ENCODE measurements around the gene PMEPA1. TPM values are rescaled to one million over a fixed set of nuclear protein-coding genes. Genes with fewer than 3 reads are reported as not detected.

PMEPA1 gene
- polyA plus RNA-seq, 2 of the 4 experiments (the other 2 are of a cell fraction): 131 to 147 TPM

DNA sequence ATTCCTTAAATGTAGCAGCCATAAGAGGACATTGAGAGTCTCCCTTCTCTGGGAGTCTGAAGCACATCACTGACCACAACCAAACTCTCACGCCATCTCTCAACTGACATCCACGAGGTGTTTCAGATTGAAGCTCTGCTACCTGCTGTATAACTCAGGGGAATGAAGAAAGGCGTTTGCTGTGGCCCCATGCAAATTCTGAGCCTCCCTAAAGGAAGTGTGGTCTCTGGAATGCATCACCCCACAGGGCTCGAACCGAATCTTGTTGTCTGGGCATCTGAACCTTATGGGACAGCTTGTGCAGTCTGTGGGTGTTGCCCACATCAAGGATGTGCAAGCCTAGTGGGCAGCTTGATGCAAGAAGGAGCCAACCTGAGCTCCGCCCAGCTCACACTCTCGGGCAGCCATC is 10.9 kb downstream of the PMEPA1 start:
- peak overlapping the region; percentile 85 for H3K4me2 ChIP-seq
- POLR2A ChIA-PET: interaction anchor here (1.1 to 2.3 kb wide), 6 partner anchors 10 to 76 kb away, joined by 3 to 78 read pairs (median 12); partner anchors contain the start of gene PMEPA1
- ATAC-seq (peak; percentile 67 to 68), DNase-seq (ENCODE audit: low read depth in 1 of 2, low spot score in 1 of 2) (peak; percentile 84 to 86), FAIRE-seq (peak; percentile 81)
- H3K27ac ChIP-seq: peak overlapping the region; percentile 92 to 97
- peaks cover 95% of the 10 kb centered on the region for H3K4me1 ChIP-seq
- H3K4me3 ChIP-seq: peak overlapping the region; percentile 29
- CTCF ChIA-PET: interaction anchor here (1.0 to 4.2 kb wide), 13 partner anchors 9 to 511 kb away, joined by 3 to 27 read pairs (median 3); partner anchors contain the start of gene PMEPA1
- H3K9me3 ChIP-seq: no peaks in the 10 kb centered on the region
- TF ChIP-seq POLR2AphosphoS2 (conservative IDR thresholded peaks at IDR 0.05; ENCODE audit: low read length) (0 out of 2 replicates have a peak, but pooled peaks have one; percentile 77), EHMT2 (IDR thresholded peaks at IDR 0.05; ENCODE audit: low read depth) (no peak), RCOR1 (IDR thresholded peaks at IDR 0.05; ENCODE audit: low read depth, low read length) (no peak)
- TF ChIP-seq, protein P1, sequence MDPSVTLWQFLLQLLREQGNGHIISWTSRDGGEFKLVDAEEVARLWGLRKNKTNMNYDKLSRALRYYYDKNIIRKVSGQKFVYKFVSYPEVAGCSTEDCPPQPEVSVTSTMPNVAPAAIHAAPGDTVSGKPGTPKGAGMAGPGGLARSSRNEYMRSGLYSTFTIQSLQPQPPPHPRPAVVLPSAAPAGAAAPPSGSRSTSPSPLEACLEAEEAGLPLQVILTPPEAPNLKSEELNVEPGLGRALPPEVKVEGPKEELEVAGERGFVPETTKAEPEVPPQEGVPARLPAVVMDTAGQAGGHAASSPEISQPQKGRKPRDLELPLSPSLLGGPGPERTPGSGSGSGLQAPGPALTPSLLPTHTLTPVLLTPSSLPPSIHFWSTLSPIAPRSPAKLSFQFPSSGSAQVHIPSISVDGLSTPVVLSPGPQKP (IDR thresholded peaks at IDR 0.05; ENCODE audit: low read depth, low read length): no peak
- WGBS (ENCODE audit: missing lambda C conversion rate): 9% methylated on average over 7 of the region's 7 CpGs

- FAIRE-seq: peak; percentile 99
- ChIA-PET CTCF (interaction anchor here (0.7 to 4.2 kb wide), 17 partner anchors 9 to 510 kb away, joined by 3 to 27 read pairs (median 3); partner anchors contain the start of gene PMEPA1), POLR2A (interaction anchor here (0.7 to 2.3 kb wide), 10 partner anchors 11 to 414 kb away, joined by 3 to 78 read pairs (median 4); partner anchors contain the start of gene PMEPA1)
- WGBS (ENCODE audit: missing lambda C conversion rate): under 1% methylated on average over 17 of the region's 17 CpGs
- Histone ChIP-seq H3K4me3 (peak overlapping the region; percentile 29), H3K27ac (peak overlapping the region; percentile 92 to 97), H3K4me1 (peaks cover 95% of the 10 kb centered on the region), H3K4me2 (peak overlapping the region; percentile 85), H3K9me3 (no peaks in the 10 kb centered on the region)
- ATAC-seq: peak; percentile 77 to 83
- peak; percentile 95 to 99 for DNase-seq (ENCODE audit: low read depth in 1 of 2, low spot score in 1 of 2)
- TF ChIP-seq, protein P1 (IDR thresholded peaks at IDR 0.05; ENCODE audit: low read depth, low read length): no peak
- TF ChIP-seq KDM1A (IDR thresholded peaks at IDR 0.05; ENCODE audit: low read depth): no peak
- no peak for TF ChIP-seq FOSB (CRISPR knock-in tag; IDR thresholded peaks at IDR 0.05)
- TF ChIP-seq BCL3 (IDR thresholded peaks at IDR 0.05): peak; percentile 80; the same call in 2 of the 3 replicates
- no peak for TF ChIP-seq MAFK (IDR thresholded peaks at IDR 0.05; ENCODE audit: partially characterized antibody)
- TF ChIP-seq, protein P2, sequence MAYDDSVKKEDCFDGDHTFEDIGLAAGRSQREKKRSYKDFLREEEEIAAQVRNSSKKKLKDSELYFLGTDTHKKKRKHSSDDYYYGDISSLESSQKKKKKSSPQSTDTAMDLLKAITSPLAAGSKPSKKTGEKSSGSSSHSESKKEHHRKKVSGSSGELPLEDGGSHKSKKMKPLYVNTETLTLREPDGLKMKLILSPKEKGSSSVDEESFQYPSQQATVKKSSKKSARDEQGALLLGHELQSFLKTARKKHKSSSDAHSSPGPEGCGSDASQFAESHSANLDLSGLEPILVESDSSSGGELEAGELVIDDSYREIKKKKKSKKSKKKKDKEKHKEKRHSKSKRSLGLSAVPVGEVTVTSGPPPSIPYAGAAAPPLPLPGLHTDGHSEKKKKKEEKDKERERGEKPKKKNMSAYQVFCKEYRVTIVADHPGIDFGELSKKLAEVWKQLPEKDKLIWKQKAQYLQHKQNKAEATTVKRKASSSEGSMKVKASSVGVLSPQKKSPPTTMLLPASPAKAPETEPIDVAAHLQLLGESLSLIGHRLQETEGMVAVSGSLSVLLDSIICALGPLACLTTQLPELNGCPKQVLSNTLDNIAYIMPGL (CRISPR knock-in tag; IDR thresholded peaks at IDR 0.05; ENCODE audit: borderline replicate concordance): no peak
- no peak for TF ChIP-seq ZNF302 (CRISPR knock-in tag; IDR thresholded peaks at IDR 0.05)
- no peak for TF ChIP-seq CBX8 (IDR thresholded peaks at IDR 0.05)
- TF ChIP-seq SMC3 (IDR thresholded peaks at IDR 0.05): peak; percentile 47
- TF ChIP-seq ESRRA (IDR thresholded peaks at IDR 0.05; ENCODE audit: borderline replicate concordance, low read length): no peak
- TF ChIP-seq PBX3 (IDR thresholded peaks at IDR 0.05): 0 out of 2 replicates have a peak, but pooled peaks have one; percentile 32
- no peak for TF ChIP-seq RCOR1 (IDR thresholded peaks at IDR 0.05; ENCODE audit: low read depth, low read length)
- no peak for TF ChIP-seq TP53 (CRISPR knock-in tag; IDR thresholded peaks at IDR 0.05)
- peak; percentile 83 for TF ChIP-seq MAX (IDR thresholded peaks at IDR 0.05)
- peak; percentile 97 for TF ChIP-seq GATA3 (IDR thresholded peaks at IDR 0.05; ENCODE audit: borderline replicate concordance)
- TF ChIP-seq EP300 (IDR thresholded peaks at IDR 0.05): peak; percentile 94 to 95; a peak in 4 of 5 replicates
- no peak for TF ChIP-seq POLR2A (IDR thresholded peaks at IDR 0.05; ENCODE audit: low read length)
- TF ChIP-seq MAZ (IDR thresholded peaks at IDR 0.05; ENCODE audit: borderline replicate concordance, low read depth, low read length): no peak
- TF ChIP-seq TFCP2L1 (CRISPR knock-in tag; IDR thresholded peaks at IDR 0.05): no peak; the same call in 1 of the 2 replicates
- no peak for TF ChIP-seq MYC (IDR thresholded peaks at IDR 0.05; ENCODE audit: borderline replicate concordance, low read length)
- TF ChIP-seq ATOH8 (CRISPR knock-in tag; IDR thresholded peaks at IDR 0.05; ENCODE audit: low read depth): no peak
- TF ChIP-seq ZC3H11A (IDR thresholded peaks at IDR 0.05): no peak
- no peak for TF ChIP-seq EHMT2 (IDR thresholded peaks at IDR 0.05; ENCODE audit: low read depth)
- TF ChIP-seq HOXA7 (CRISPR knock-in tag; IDR thresholded peaks at IDR 0.05): no peak
- peak; percentile 100 for TF ChIP-seq JUNB (IDR thresholded peaks at IDR 0.05)
- no peak for TF ChIP-seq RARB (CRISPR knock-in tag; IDR thresholded peaks at IDR 0.05)
- TF ChIP-seq, protein P3, sequence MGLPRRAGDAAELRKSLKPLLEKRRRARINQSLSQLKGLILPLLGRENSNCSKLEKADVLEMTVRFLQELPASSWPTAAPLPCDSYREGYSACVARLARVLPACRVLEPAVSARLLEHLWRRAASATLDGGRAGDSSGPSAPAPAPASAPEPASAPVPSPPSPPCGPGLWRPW (IDR thresholded peaks at IDR 0.05): peak; percentile 93
Measured at GRCh38 chr20:57698116-57698866, 11.5 kb downstream of the PMEPA1 start.

Measured in A549 (cell line).